Heart left ventricle (tissue), 16 donors: ENCODE measurements around the gene NDUFS8. TPM values are rescaled to one million over a fixed set of nuclear protein-coding genes. Genes with fewer than 3 reads are reported as not detected.
A peak's percentile ranks its signal among the peaks of the same experiment; 100 is the strongest.

ENCODE experiments used
- ATAC-seq, 4 donors: fragments of 200-7000 bp; cut with Tn5 transposase; one replicate each; pipeline ENCODE4 v1.9.1; 2020 to 2022; ENCODE audit warnings: moderate library complexity in 4 of 4, mild to moderate bottlenecking in 3 of 4, moderate number of reproducible peaks in 1 of 4
- DNase-seq, 5 donors: peaks; one replicate each; pipeline ENCODE4 v3.0.0-alpha.2; 2020
- H3K27ac ChIP-seq, 12 donors: fragments of 200-600 bp; sonication (generic) in 4 of 12; one replicate each; pipeline versions ENCODE4 v1.5.0 to v1.8.0; 2016 to 2022; ENCODE audit warnings: mild to moderate bottlenecking in 2 of 12
- H3K27me3 ChIP-seq, 9 donors: fragments of 200-600 bp; sonication (generic) in 2 of 9; one replicate each; pipeline versions ENCODE4 v1.5.1 to v1.8.0; 2016 to 2022; ENCODE audit warnings: mild to moderate bottlenecking in 3 of 9
- H3K36me3 ChIP-seq, 9 donors: fragments of 200-600 bp; sonication (generic) in 2 of 9; one replicate each; pipeline versions ENCODE4 v1.5.0 to v1.8.0; 2018 to 2022; ENCODE audit warnings: mild to moderate bottlenecking in 2 of 9
- H3K4me1 ChIP-seq, 12 donors: fragments of 200-600 bp; sonication (generic) in 4 of 12; one replicate each; pipeline versions ENCODE4 v1.5.0 to v1.8.0; 2016 to 2022; ENCODE audit warnings: mild to moderate bottlenecking in 3 of 12
- H3K4me3 ChIP-seq, 12 donors: fragments of 200-600 bp; sonication (generic) in 4 of 12; one replicate each; pipeline versions ENCODE4 v1.5.0 to v1.8.0; 2017 to 2022; ENCODE audit warnings: mild to moderate bottlenecking in 9 of 12, moderate library complexity in 4 of 12
- H3K9me3 ChIP-seq, 12 donors: fragments of 200-600 bp; sonication (generic) in 4 of 12; one replicate each; pipeline versions ENCODE4 v1.5.0 to v1.8.0; 2016 to 2022; ENCODE audit warnings: mild to moderate bottlenecking in 1 of 12
- CTCF ChIP-seq, 12 donors: fragments of 200-600 bp; sonication (generic) in 4 of 12; IDR thresholded peaks; one replicate each; pipeline versions ENCODE4 v1.5.0 to v1.8.0; 2018 to 2022; ENCODE audit warnings: antibody characterized with exemption in 12 of 12, mild to moderate bottlenecking in 5 of 12
- POLR2A ChIP-seq, 2 donors: fragments of 450-650 bp; IDR thresholded peaks; one replicate each; pipeline ENCODE4 v1.6.1; 2017; ENCODE audit warnings: antibody characterized with exemption in 2 of 2, mild to moderate bottlenecking in 2 of 2, moderate library complexity in 2 of 2
- WGBS, 4 donors: extraction: QIAGEN DNeasy Blood & Tissue Kit in 2 of 4; methylation state at CpG; one replicate each; pipeline versions ENCODE4 v1.1.5 to v1.1.7; 2013 to 2018; 5-methylcytosine and 5-hydroxymethylcytosine counted together
- intact Hi-C, 10 donors: fragments of 100-400 bp; cut with DNase I; formaldehyde crosslinking; loops; one replicate each; pipeline versions ENCODE4 v1.11.1 to v1.14.2; 2022
- polyA plus RNA-seq, 2 donors: library from polyadenylated mRNA; stranded (reverse); fragments of 200-250 nt; gene quantifications; one replicate each; pipeline ENCODE4 v1.2.3, GENCODE V29; 2013
- total RNA-seq, 9 donors: library from RNA; depleted of rRNA in 2 of 9; stranded (reverse); fragments of >200 nt in 2 of 9; fragmentation: NEBNext Ultra II Directional in 3 of 9; extraction: Animal tissue kit (Norgen Biotek cat#: 25700) in 3 of 9; gene quantifications; one replicate each; pipeline versions ENCODE4 v1.1.0 to v1.2.4, GENCODE V29; 2016 to 2023
- donor health status: ischemic (EF 13 %, LVEDD 7.1; RV severe dilation, severe dysfunction).
- donor health status: healthy with polysubstance abuse.
- donor health status: DM: no; HTN: yes; CAD: no.
- donor health status: DM: no; HTN: no; CAD: no.
- donor health status: ischemic (EF 25% LVEDD 6.9; RV normal size, moderate dysfunction).
- donor health status: ischemic (EF 25% LVEDD 5.7; RV mildly dilated, moderate dysfunction).
- donor health status: healthy.
- donor health status: DM: yes; HTN: yes; CAD: no.
- donor health status: ischemic (EF 35%, LVEDD 5.7; RV mildly dilated, moderate dysfunction).
- donor health status: nonischemic (EF 11% LVEDD 7.7; RV severe dilation, severe dysfunction).
- donor health status: DM: yes; HTN: yes; CAD: no.
- donor health status: PGD.
- donor health status: ischemic (EF 29% LVEDD 5.4; RV normal size, mild dysfunction).
- donor health status: nonischemic (EF 23%, LVEDD 6.1; RV moderate dilation, normal function).

Gene NDUFS8
- total and polyA plus RNA-seq, 11 donors: 262 to 948 (median 365) TPM

GRCh38 chr11:68014947-68015447, 15.5 kb upstream of the NDUFS8 start:
- Histone ChIP-seq H3K9me3 (no peaks in the 10 kb centered on the region), H3K27me3 (no peaks in the 10 kb centered on the region), H3K36me3 (no peaks in the 10 kb centered on the region), H3K4me1 (peaks cover 0 to 52% (median 12%) of the 10 kb centered on the region in 12 donors), H3K4me3 (no peak overlapping the region), H3K27ac (peak overlapping the region in 1 of 12 donors; percentile 44)
- WGBS, 4 donors: 40 to 91% (median 90%) methylated on average over 1 to 19 of the region's 19 CpGs
- ATAC-seq (no peak), DNase-seq (no peak)
- intact Hi-C loops: loop anchor here in 1 of 10 donors (10.0 kb wide), 1 partner anchor 190 kb away; no protein-coding TSS in a partner anchor
- no peak for TF ChIP-seq CTCF (IDR thresholded peaks at IDR 0.05)
- no peak for TF ChIP-seq POLR2A (IDR thresholded peaks at IDR 0.05)

DNA sequence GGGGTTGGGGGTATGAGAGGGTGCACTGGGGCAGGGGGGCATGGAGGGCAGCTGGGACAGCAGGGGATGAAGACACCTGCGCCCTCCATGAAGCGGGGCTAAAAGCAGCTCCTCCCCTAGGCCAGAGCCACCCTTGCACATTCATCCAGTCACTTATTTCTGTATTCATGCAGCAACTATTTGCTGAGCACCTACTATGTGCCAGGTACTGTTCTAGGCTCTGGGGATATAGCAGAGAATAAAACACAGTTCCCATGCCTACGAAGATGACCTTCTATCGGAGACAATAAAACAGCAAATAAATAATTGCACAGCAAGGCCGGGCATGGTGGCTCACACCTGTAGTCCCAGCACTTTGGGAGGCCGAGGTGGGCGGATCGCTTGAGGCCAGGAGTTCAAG, 15.0 kb upstream of the NDUFS8 start:
- no peak for ATAC-seq

DNA sequence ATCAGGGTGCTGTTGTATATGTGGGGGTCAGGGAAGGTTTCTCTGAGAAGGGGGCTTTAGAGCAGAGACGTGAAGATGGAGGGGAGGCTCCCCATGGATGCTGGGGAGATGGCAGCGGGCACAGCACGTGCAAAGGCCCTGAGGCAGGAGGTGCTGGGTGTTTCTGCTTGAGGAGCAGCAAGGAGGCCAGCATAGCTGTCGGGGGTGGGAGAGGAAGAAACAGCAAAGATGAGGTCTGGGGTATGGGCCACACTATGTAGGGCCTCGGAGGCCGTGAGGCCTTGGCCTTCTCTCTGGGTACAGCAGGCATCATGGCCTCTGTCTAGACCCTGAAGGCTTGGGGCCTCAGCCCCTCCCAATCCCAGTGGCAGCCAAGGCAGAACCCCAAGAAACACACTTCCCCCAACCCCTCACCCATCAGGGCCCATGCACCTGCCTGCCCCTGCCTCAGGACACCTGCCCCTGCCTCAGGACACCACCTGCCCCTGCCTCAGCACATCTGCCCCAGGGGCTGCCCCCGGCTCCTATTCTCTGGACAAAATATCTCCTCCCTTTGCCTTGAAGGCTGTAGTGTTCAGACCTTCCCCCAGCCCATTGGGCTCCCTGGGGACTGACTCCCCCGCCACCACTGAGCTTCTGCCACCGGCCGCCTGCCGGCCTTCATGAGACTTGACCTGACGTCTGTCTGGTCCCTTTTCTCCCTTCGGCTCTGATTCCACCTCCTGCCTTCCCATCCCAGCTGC, 14.1 kb upstream of the NDUFS8 start:
- no peak for DNase-seq
- H3K4me1 ChIP-seq: peaks cover 0 to 39% (median 2%) of the 10 kb centered on the region in 12 donors
- intact Hi-C loops: loop anchor here in 1 of 10 donors (10.0 kb wide), 1 partner anchor 188 kb away; no protein-coding TSS in a partner anchor
- no peaks in the 10 kb centered on the region for H3K36me3 ChIP-seq
- 57 to 68% (median 60%) methylated on average over 13 of the region's 13 CpGs for WGBS, 4 donors
- H3K9me3 ChIP-seq: no peaks in the 10 kb centered on the region
- no peak for TF ChIP-seq POLR2A (IDR thresholded peaks at IDR 0.05)
- no peak for TF ChIP-seq CTCF (IDR thresholded peaks at IDR 0.05)
- H3K4me3 ChIP-seq: no peak overlapping the region
- no peak overlapping the region for H3K27ac ChIP-seq
- H3K27me3 ChIP-seq: no peaks in the 10 kb centered on the region
- ATAC-seq: no peak

More for the DNA sequence above, 15.0 kb upstream of the NDUFS8 start:
- TF ChIP-seq CTCF (IDR thresholded peaks at IDR 0.05): no peak
- no peak for TF ChIP-seq POLR2A (IDR thresholded peaks at IDR 0.05)
- Histone ChIP-seq H3K27ac (no peak overlapping the region), H3K27me3 (no peaks in the 10 kb centered on the region), H3K4me3 (no peak overlapping the region), H3K9me3 (no peaks in the 10 kb centered on the region), H3K4me1 (peaks cover 0 to 47% (median 9%) of the 10 kb centered on the region in 12 donors), H3K36me3 (no peaks in the 10 kb centered on the region)
- intact Hi-C loops: loop anchor here in 1 of 10 donors (10.0 kb wide), 1 partner anchor 189 kb away; no protein-coding TSS in a partner anchor
- 96 to 99% (median 97%) methylated on average over 7 to 8 of the region's 8 CpGs for WGBS, 4 donors
- DNase-seq: no peak
